Measurements from ENCODE around the gene OBI1. TPM values are rescaled to one million over a fixed set of nuclear protein-coding genes. Genes with fewer than 3 reads are reported as not detected.

Gene OBI1
- 10 to 100 TPM; 16.0 to 27.5 (median 20.2) TPM for polyA plus RNA-seq (ENCODE audit: insufficient read depth in 1 of 5, insufficient read length in 5 of 5, low replicate concordance in 1 of 5)
- long read RNA-seq, donor 1, transcript RNF219-201 (6 exons, 3,529 nt), result major isoform, 9 of 9 reads
- long read RNA-seq, donor 1, partial matches to known transcripts, result 0 of 9 reads
- long read RNA-seq, donor 1, other reads (novel, unspliced or antisense), result 0 of 9 reads
- long read RNA-seq, donor 2, transcript RNF219-201 (6 exons, 3,529 nt), result major isoform, 10 of 10 reads
- long read RNA-seq, donor 2, partial matches to known transcripts, result 0 of 10 reads
- long read RNA-seq, donor 2, other reads (novel, unspliced or antisense), result 0 of 10 reads
- long read RNA-seq, donor 3, partial matches to known transcripts, result 0 of 1 reads
- long read RNA-seq, donor 3, other reads (novel, unspliced or antisense), result 0 of 1 reads
- long read RNA-seq, donor 4, partial matches to known transcripts, result 0 of 3 reads
- long read RNA-seq, donor 4, other reads (novel, unspliced or antisense), result 0 of 3 reads
- long read RNA-seq, donor 5, transcript RNF219-201 (6 exons, 3,529 nt), result major isoform, 11 of 11 reads
- long read RNA-seq, donor 5, partial matches to known transcripts, result 0 of 11 reads
- long read RNA-seq, donor 5, other reads (novel, unspliced or antisense), result 0 of 11 reads
- long read RNA-seq, donor 6, partial matches to known transcripts, result 0 of 4 reads
- long read RNA-seq, donor 6, other reads (novel, unspliced or antisense), result 0 of 4 reads
- long read RNA-seq, donor 7, transcript RNF219-201 (6 exons, 3,529 nt), result major isoform, 9 of 9 reads
- long read RNA-seq, donor 7, partial matches to known transcripts, result 0 of 9 reads
- long read RNA-seq, donor 7, other reads (novel, unspliced or antisense), result 0 of 9 reads
- long read RNA-seq, donor 8, partial matches to known transcripts, result 0 of 1 reads
- long read RNA-seq, donor 8, other reads (novel, unspliced or antisense), result 0 of 1 reads

GRCh38 chr13:78658630-78659449 lies at the start of gene OBI1:
Gene OBI1, minus strand, starts transcription at chr13:78659155. Its CDS starts 35 bp downstream, at chr13:78659120.
- DNase-seq, result peak; percentile 88 to 90

GRCh38 chr13:78701383-78701782 lies 42.4 kb upstream of the OBI1 start:
- no peak for DNase-seq

- no peak for DNase-seq
Observed at GRCh38 chr13:78700121-78700910, 41.4 kb upstream of the OBI1 start.

- no peak for DNase-seq
Observed at GRCh38 chr13:78689011-78689410, 30.1 kb upstream of the OBI1 start.

- no peak for DNase-seq
Observed at GRCh38 chr13:78686461-78686860, 27.5 kb upstream of the OBI1 start.

GRCh38 chr13:78680576-78681350 lies 21.8 kb upstream of the OBI1 start:
- DNase-seq, result no peak

GRCh38 chr13:78680115-78680561 lies 21.2 kb upstream of the OBI1 start:
- no peak for DNase-seq

- no peak for DNase-seq
Observed at GRCh38 chr13:78679329-78679728, 20.4 kb upstream of the OBI1 start.

- DNase-seq, result no peak
Observed at GRCh38 chr13:78675112-78675511, 16.2 kb upstream of the OBI1 start.

- DNase-seq, result no peak
Observed at GRCh38 chr13:78674638-78675037, 15.7 kb upstream of the OBI1 start.

GRCh38 chr13:78662467-78662866 lies 3.5 kb upstream of the OBI1 start:
- DNase-seq, result no peak

GRCh38 chr13:78660495-78660857 lies 1.5 kb upstream of the OBI1 start:
- DNase-seq, result no peak

GRCh38 chr13:78659732-78660494 lies 958 bp upstream of the OBI1 start:
- peak; percentile 14 to 16 for DNase-seq

- DNase-seq, result no peak
Observed at GRCh38 chr13:78659450-78659730, 435 bp upstream of the OBI1 start.

- peak in 1 of 2 donors; percentile 7 for DNase-seq
Observed at GRCh38 chr13:78657699-78658629, 991 bp downstream of the OBI1 start.

GRCh38 chr13:78655906-78656305 lies 3.0 kb downstream of the OBI1 start:
- no peak for DNase-seq

- no peak for DNase-seq
Observed at GRCh38 chr13:78655007-78655406, 3.9 kb downstream of the OBI1 start.

- no peak for DNase-seq
Observed at GRCh38 chr13:78652651-78653050, 6.3 kb downstream of the OBI1 start.
